Nephron (organoid): ENCODE data around the gene ADGRD1.

Experiments
- H3K27ac Mint-ChIP-seq, 3 experiments: 2 replicates each; pipeline ENCODE4 v1.8.0; 2020; ENCODE audit warnings: mixed read lengths in 3 of 3, mild to moderate bottlenecking in 2 of 3, moderate library complexity in 1 of 3
- H3K27me3 Mint-ChIP-seq: 2 replicates; pipeline ENCODE4 v1.8.0; 2021; ENCODE audit warnings: low read depth, mild to moderate bottlenecking, moderate library complexity, mixed read lengths
- H3K36me3 Mint-ChIP-seq: 2 replicates; pipeline ENCODE4 v1.8.0; 2020; ENCODE audit warnings: low read depth, mixed read lengths
- H3K4me1 Mint-ChIP-seq: 2 replicates; pipeline ENCODE4 v1.8.0; 2020; ENCODE audit warnings: mixed read lengths
- H3K4me3 Mint-ChIP-seq, 3 experiments: 2 replicates each; pipeline ENCODE4 v1.8.0; 2020; ENCODE audit warnings: mild to moderate bottlenecking in 3 of 3, mixed read lengths in 3 of 3, moderate library complexity in 2 of 3
- H3K9me3 Mint-ChIP-seq: 2 replicates; pipeline ENCODE4 v1.8.0; 2020; ENCODE audit warnings: mixed read lengths
- CTCF ChIP-seq, 3 experiments: fragments of 200-600 bp; sonication (generic); IDR thresholded peaks; one replicate each; pipeline ENCODE4 v1.5.0; 2021; ENCODE audit warnings: antibody characterized with exemption in 3 of 3; ENCODE audit not compliant: unreplicated experiment in 3 of 3

Gene ADGRD1

GRCh38 chr12:130951636-130952035, 2.1 kb upstream of the ADGRD1 start:
- Mint-ChIP-seq H3K36me3 (no peaks in the 10 kb centered on the region), H3K27ac (peak overlapping the region; percentile 55 to 82 (median 56)), H3K27me3 (peaks cover 14% of the 10 kb centered on the region), H3K4me3 (no peak overlapping the region), H3K9me3 (peaks cover 3% of the 10 kb centered on the region), H3K4me1 (peaks cover 34% of the 10 kb centered on the region)
- TF ChIP-seq CTCF (IDR thresholded peaks at IDR 0.05; ENCODE audit: unreplicated experiment in 3 of 3): no peak

GRCh38 chr12:130952171-130952954, 1.3 kb upstream of the ADGRD1 start:
- peaks cover 14% of the 10 kb centered on the region for H3K27me3 Mint-ChIP-seq

GRCh38 chr12:130954544-130954831, 781 bp downstream of the ADGRD1 start:
- peaks cover 34% of the 10 kb centered on the region for H3K4me1 Mint-ChIP-seq
- TF ChIP-seq CTCF (IDR thresholded peaks at IDR 0.05; ENCODE audit: unreplicated experiment in 3 of 3): no peak
- H3K36me3 Mint-ChIP-seq: no peaks in the 10 kb centered on the region
- peaks cover 7% of the 10 kb centered on the region for H3K27me3 Mint-ChIP-seq
- no peaks in the 10 kb centered on the region for H3K9me3 Mint-ChIP-seq
- H3K4me3 Mint-ChIP-seq: peak overlapping the region; percentile 78 to 85 (median 78)
- H3K27ac Mint-ChIP-seq: peak overlapping the region in 1 of 3 experiments; percentile 17

More at GRCh38 chr12:130952171-130952954, 1.3 kb upstream of the ADGRD1 start:
- H3K4me1 Mint-ChIP-seq: peaks cover 34% of the 10 kb centered on the region
- H3K27ac Mint-ChIP-seq: peak overlapping the region; percentile 55 to 82 (median 56)
- no peaks in the 10 kb centered on the region for H3K36me3 Mint-ChIP-seq
- TF ChIP-seq CTCF (IDR thresholded peaks at IDR 0.05; ENCODE audit: unreplicated experiment in 3 of 3): no peak
- H3K9me3 Mint-ChIP-seq: no peaks in the 10 kb centered on the region
- H3K4me3 Mint-ChIP-seq: peak overlapping the region; percentile 20 to 45 (median 22)

GRCh38 chr12:130955238-130955816, 1.6 kb downstream of the ADGRD1 start:
- TF ChIP-seq CTCF (IDR thresholded peaks at IDR 0.05; ENCODE audit: unreplicated experiment in 3 of 3): no peak
- H3K36me3 Mint-ChIP-seq: no peaks in the 10 kb centered on the region
- peaks cover 34% of the 10 kb centered on the region for H3K4me1 Mint-ChIP-seq
- peak overlapping the region; percentile 17 to 85 (median 30) for H3K4me3 Mint-ChIP-seq
- peaks cover under 1% of the 10 kb centered on the region for H3K27me3 Mint-ChIP-seq
- no peak overlapping the region for H3K27ac Mint-ChIP-seq
- H3K9me3 Mint-ChIP-seq: no peaks in the 10 kb centered on the region

- no peaks in the 10 kb centered on the region for H3K9me3 Mint-ChIP-seq
- no peak for TF ChIP-seq CTCF (IDR thresholded peaks at IDR 0.05; ENCODE audit: unreplicated experiment in 3 of 3)
- no peaks in the 10 kb centered on the region for H3K36me3 Mint-ChIP-seq
- H3K27me3 Mint-ChIP-seq: no peaks in the 10 kb centered on the region
- H3K4me1 Mint-ChIP-seq: peaks cover 40% of the 10 kb centered on the region
- no peak overlapping the region for H3K4me3 Mint-ChIP-seq
- H3K27ac Mint-ChIP-seq: no peak overlapping the region
Measured at GRCh38 chr12:130956009-130956408, 2.3 kb downstream of the ADGRD1 start.
